ENCODE data around the gene DTYMK.

The DTYMK gene

GRCh38 chr2:241649927-241650326 lies 36.7 kb downstream of the DTYMK start:
- no peak for DNase-seq (ENCODE audit: low read depth in 2 of 2)

GRCh38 chr2:241649404-241649803 lies 37.2 kb downstream of the DTYMK start:
- DNase-seq (ENCODE audit: low read depth in 2 of 2) = no peak

- no peak for DNase-seq (ENCODE audit: low read depth in 2 of 2)
Observed at GRCh38 chr2:241648453-241648852, 38.2 kb downstream of the DTYMK start.

- no peak for DNase-seq (ENCODE audit: low read depth in 2 of 2)
Observed at GRCh38 chr2:241645915-241646645, 40.5 kb downstream of the DTYMK start.

GRCh38 chr2:241645056-241645914 lies 41.3 kb downstream of the DTYMK start:
- no peak for DNase-seq (ENCODE audit: low read depth in 2 of 2)

GRCh38 chr2:241641631-241642030 lies 45.0 kb downstream of the DTYMK start:
- DNase-seq (ENCODE audit: low read depth in 2 of 2) = no peak

- DNase-seq (ENCODE audit: low read depth in 2 of 2) = no peak
Observed at GRCh38 chr2:241640165-241640795, 46.3 kb downstream of the DTYMK start.

- DNase-seq (ENCODE audit: low read depth in 2 of 2) = no peak
Observed at GRCh38 chr2:241639385-241639784, 47.2 kb downstream of the DTYMK start.

GRCh38 chr2:241638940-241639339 lies 47.7 kb downstream of the DTYMK start:
- DNase-seq (ENCODE audit: low read depth in 2 of 2) = no peak

- peak; percentile 28 to 41 for DNase-seq (ENCODE audit: low read depth in 2 of 2)
Observed at GRCh38 chr2:241637795-241638660, 48.6 kb downstream of the DTYMK start.

GRCh38 chr2:241637018-241637794 lies 49.4 kb downstream of the DTYMK start, which contains the start of the genes ATG4B and THAP4:
ATG4B (plus strand) TSS chr2:241637693; CDS start chr2:241637715, 22 bp downstream.
THAP4 (minus strand) TSS chr2:241637158; CDS start chr2:241637017, 141 bp downstream.
- DNase-seq (ENCODE audit: low read depth in 2 of 2) = peak; percentile 59 to 65

- DNase-seq (ENCODE audit: low read depth in 2 of 2) = peak in 1 of 2 experiments; percentile 32
Observed at GRCh38 chr2:241636182-241637017, 50.2 kb downstream of the DTYMK start.

- DNase-seq (ENCODE audit: low read depth in 2 of 2) = no peak
Observed at GRCh38 chr2:241635756-241636155, 50.9 kb downstream of the DTYMK start.

GRCh38 chr2:241633561-241633960 lies 53.1 kb downstream of the DTYMK start:
- DNase-seq (ENCODE audit: low read depth in 2 of 2) = no peak

- no peak for DNase-seq (ENCODE audit: low read depth in 2 of 2)
Observed at GRCh38 chr2:241632478-241633325, 53.9 kb downstream of the DTYMK start.

- no peak for DNase-seq (ENCODE audit: low read depth in 2 of 2)
Observed at GRCh38 chr2:241629762-241630435, 56.7 kb downstream of the DTYMK start.

GRCh38 chr2:241627675-241628074 lies 58.9 kb downstream of the DTYMK start:
- DNase-seq (ENCODE audit: low read depth in 2 of 2) = no peak
